ENCODE measurements around the gene ENAH.
"Not testable (repeated sequence)": the region's sequence is repeated elsewhere in the genome, so short reads cannot be mapped to it uniquely, and the experiment has no call there.

ENAH gene

DNA sequence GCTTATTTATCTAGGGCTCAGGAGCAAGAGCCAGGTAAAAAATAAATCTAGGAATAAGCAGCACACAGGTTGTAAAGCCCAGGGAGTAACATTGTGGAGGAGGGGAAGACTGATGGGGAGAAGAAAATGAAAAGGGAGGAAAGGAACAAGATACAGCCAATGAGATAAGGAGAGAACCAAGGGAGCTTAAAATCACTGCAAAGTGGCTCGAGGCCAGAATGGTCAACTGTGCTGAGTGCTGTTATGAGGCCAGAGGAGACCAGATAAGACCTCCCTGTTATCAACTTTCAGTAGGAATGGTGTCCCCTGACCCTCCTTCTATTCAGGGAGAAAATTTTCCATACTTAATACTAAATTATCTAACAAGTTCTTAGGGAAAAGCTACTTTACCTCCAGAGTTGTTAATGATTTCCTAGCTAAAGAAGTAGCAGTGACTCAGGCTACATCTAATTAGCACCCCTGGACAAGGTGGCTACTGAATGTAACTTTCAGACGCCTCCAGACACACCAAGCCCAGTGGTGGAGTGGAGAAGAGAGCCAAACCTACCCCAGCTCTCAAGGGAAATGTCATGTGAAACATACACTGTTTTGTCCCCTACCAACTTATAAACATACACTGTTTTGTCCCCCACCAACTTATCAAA lies 25.5 kb downstream of the ENAH start:
- H3K9ac ChIP-seq (ENCODE audit: insufficient read length), result no peak overlapping the region
- H3K9me3 ChIP-seq (ENCODE audit: low read depth, low read length), result no peaks in the 10 kb centered on the region
- H3K4me3 ChIP-seq, result no peak overlapping the region
- no peak overlapping the region for H3K27ac ChIP-seq
- H3K36me3 ChIP-seq (ENCODE audit: insufficient read depth, low read length), result peaks cover 10% of the 10 kb centered on the region; the same call in 1 of the 2 replicates
- no peak for TF ChIP-seq FOXP2 (optimal IDR thresholded peaks at IDR 0.05; ENCODE audit: control extremely low read depth, extremely low read length, insufficient read depth)
- TF ChIP-seq POLR2AphosphoS5 (IDR thresholded peaks at IDR 0.05; ENCODE audit: borderline replicate concordance, low read depth, low read length), result no peak
- no peak for TF ChIP-seq EZH2 (IDR thresholded peaks at IDR 0.05)
- DNase-seq (ENCODE audit: low read depth, low spot score), result no peak

DNA sequence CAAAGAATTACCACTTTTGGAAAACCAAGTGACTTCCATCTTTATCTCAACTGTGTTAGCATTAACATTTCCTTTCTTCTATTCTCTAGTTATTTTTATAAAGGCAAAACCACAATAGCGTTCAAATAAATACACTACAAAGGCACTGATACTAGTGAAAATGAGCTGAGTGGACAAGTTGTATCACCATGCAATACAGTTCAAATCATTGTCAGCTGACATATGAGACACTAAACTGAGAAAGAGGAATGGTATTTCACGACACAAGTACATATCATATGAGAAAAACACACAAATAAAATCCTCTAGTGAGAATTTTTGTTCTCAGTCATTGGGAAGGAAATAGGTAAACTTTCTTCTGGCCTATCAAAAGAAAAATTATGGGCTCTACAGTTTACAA lies 26.2 kb downstream of the ENAH start:
- H3K4me3 ChIP-seq, result no peak overlapping the region
- TF ChIP-seq FOXP2 (optimal IDR thresholded peaks at IDR 0.05; ENCODE audit: control extremely low read depth, extremely low read length, insufficient read depth), result no peak
- TF ChIP-seq POLR2AphosphoS5 (IDR thresholded peaks at IDR 0.05; ENCODE audit: borderline replicate concordance, low read depth, low read length), result no peak
- no peak for TF ChIP-seq EZH2 (IDR thresholded peaks at IDR 0.05)
- no peak overlapping the region for H3K9ac ChIP-seq (ENCODE audit: insufficient read length)
- DNase-seq (ENCODE audit: low read depth, low spot score), result no peak
- H3K9me3 ChIP-seq (ENCODE audit: low read depth, low read length), result no peaks in the 10 kb centered on the region
- H3K36me3 ChIP-seq (ENCODE audit: insufficient read depth, low read length), result peaks cover 10% of the 10 kb centered on the region; the same call in 1 of the 2 replicates
- no peak overlapping the region; the same call in 1 of the 2 replicates for H3K27ac ChIP-seq

DNA sequence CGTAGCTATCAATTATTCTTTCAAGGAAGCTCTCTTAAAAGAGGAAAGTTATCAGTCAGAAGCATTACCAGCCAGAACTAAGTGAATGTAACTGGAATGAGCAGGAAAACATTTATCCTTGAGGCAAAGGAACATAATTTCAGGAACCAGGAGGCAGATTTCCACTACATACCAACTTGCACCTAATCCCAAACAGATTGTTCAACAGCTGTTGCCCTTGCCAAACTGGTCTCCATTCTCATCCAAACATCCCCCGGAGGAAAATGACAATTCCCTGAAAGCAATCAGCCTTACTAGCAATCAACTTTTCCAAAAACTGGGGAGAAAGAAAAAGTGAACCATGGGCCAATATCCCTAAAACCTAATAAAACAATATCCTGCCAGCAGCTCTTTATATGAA lies 35.0 kb downstream of the ENAH start:
- H3K9ac ChIP-seq (ENCODE audit: insufficient read length), result no peak overlapping the region
- no peaks in the 10 kb centered on the region for H3K36me3 ChIP-seq (ENCODE audit: insufficient read depth, low read length)
- H3K27ac ChIP-seq, result no peak overlapping the region
- no peaks in the 10 kb centered on the region for H3K9me3 ChIP-seq (ENCODE audit: low read depth, low read length)
- TF ChIP-seq EZH2 (IDR thresholded peaks at IDR 0.05) (no peak), POLR2AphosphoS5 (IDR thresholded peaks at IDR 0.05; ENCODE audit: borderline replicate concordance, low read depth, low read length) (no peak)
- H3K4me3 ChIP-seq, result no peak overlapping the region
- DNase-seq (ENCODE audit: low read depth, low spot score), result no peak

DNA sequence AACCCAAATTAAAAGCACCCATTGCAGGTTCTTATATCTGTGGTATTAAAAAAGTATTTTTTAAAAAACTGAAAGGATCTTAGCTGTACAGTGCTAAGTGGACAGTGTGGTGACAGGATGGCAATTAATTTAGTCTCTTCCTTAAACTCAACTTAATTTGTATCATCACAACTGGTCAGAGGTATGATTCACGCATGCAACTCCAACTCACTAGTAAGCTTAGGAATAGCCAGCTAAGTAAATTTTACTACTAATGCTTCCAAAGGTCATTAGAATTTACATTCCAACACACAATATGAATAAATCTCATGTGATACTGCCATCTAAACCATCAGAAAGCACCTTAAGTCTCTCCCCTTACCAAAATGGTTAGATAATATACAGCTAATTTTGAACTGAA lies 35.4 kb downstream of the ENAH start:
- DNase-seq (ENCODE audit: low read depth, low spot score), result no peak
- TF ChIP-seq FOXP2 (optimal IDR thresholded peaks at IDR 0.05; ENCODE audit: control extremely low read depth, extremely low read length, insufficient read depth), result no peak
- no peak for TF ChIP-seq POLR2AphosphoS5 (IDR thresholded peaks at IDR 0.05; ENCODE audit: borderline replicate concordance, low read depth, low read length)
- no peak for TF ChIP-seq EZH2 (IDR thresholded peaks at IDR 0.05)
- Histone ChIP-seq H3K9ac (ENCODE audit: insufficient read length) (no peak overlapping the region), H3K9me3 (ENCODE audit: low read depth, low read length) (no peaks in the 10 kb centered on the region), H3K36me3 (ENCODE audit: insufficient read depth, low read length) (no peaks in the 10 kb centered on the region), H3K4me3 (no peak overlapping the region), H3K27ac (no peak overlapping the region)

GRCh38 chr1:225615403-225615790 lies 37.5 kb downstream of the ENAH start:
- H3K36me3 ChIP-seq (ENCODE audit: insufficient read depth, low read length); H3K9me3 ChIP-seq (ENCODE audit: low read depth, low read length); H3K27ac ChIP-seq; H3K9ac ChIP-seq (ENCODE audit: insufficient read length); H3K4me3 ChIP-seq; DNase-seq (ENCODE audit: low read depth, low spot score): not testable (repeated sequence)

DNA sequence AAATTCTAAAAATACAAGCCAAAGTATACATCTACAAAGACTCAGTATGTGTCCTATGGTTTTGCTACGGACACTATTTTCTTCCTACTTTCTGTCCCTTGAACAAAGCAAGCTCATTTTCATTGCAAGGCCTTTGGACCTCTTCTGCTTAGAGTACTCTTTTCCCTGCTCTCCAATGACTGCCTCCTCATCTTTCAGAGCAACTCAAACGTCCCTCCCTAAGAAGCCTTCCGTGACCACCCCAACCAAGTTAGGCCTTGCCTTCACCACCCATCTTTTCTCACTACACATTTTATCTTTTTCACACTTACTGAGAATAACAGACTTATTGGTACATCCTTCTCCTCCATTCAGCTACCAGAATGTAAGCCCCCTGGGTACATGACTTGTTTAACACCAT lies 39.9 kb downstream of the ENAH start:
- Histone ChIP-seq H3K9me3 (ENCODE audit: low read depth, low read length) (no peaks in the 10 kb centered on the region), H3K27ac (peak overlapping the region; percentile 53), H3K36me3 (ENCODE audit: insufficient read depth, low read length) (no peaks in the 10 kb centered on the region), H3K9ac (ENCODE audit: insufficient read length) (no peak overlapping the region), H3K4me3 (no peak overlapping the region)
- no peak for DNase-seq (ENCODE audit: low read depth, low spot score)
- TF ChIP-seq EZH2 (IDR thresholded peaks at IDR 0.05) (no peak), FOXP2 (optimal IDR thresholded peaks at IDR 0.05; ENCODE audit: control extremely low read depth, extremely low read length, insufficient read depth) (no peak), POLR2AphosphoS5 (IDR thresholded peaks at IDR 0.05; ENCODE audit: borderline replicate concordance, low read depth, low read length) (no peak)

DNA sequence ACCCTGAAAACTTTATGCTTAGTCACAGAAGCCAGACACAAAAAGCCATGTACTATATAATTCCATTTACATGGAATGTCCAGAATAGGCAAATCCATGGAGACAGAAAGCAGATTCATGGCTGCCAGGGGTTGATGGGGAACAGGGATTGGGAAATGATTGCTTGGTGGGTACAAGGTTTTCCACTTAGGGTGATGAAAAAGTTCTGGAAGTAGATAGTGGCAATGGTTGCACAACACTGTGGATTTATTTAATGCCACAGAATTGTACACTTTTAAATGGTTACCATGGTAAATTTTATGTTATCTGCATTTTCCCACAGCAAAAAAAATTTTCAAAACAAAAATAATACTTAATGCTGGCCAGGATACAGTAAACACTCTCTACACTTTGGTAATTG lies 40.6 kb downstream of the ENAH start:
- no peaks in the 10 kb centered on the region for H3K9me3 ChIP-seq (ENCODE audit: low read depth, low read length)
- H3K36me3 ChIP-seq (ENCODE audit: insufficient read depth, low read length), result no peaks in the 10 kb centered on the region
- no peak for DNase-seq (ENCODE audit: low read depth, low spot score)
- peak overlapping the region; percentile 53 for H3K27ac ChIP-seq
- H3K9ac ChIP-seq (ENCODE audit: insufficient read length), result no peak overlapping the region
- H3K4me3 ChIP-seq, result no peak overlapping the region
- TF ChIP-seq FOXP2 (optimal IDR thresholded peaks at IDR 0.05; ENCODE audit: control extremely low read depth, extremely low read length, insufficient read depth), result no peak
- TF ChIP-seq POLR2AphosphoS5 (IDR thresholded peaks at IDR 0.05; ENCODE audit: borderline replicate concordance, low read depth, low read length), result no peak
- TF ChIP-seq EZH2 (IDR thresholded peaks at IDR 0.05), result no peak

DNA sequence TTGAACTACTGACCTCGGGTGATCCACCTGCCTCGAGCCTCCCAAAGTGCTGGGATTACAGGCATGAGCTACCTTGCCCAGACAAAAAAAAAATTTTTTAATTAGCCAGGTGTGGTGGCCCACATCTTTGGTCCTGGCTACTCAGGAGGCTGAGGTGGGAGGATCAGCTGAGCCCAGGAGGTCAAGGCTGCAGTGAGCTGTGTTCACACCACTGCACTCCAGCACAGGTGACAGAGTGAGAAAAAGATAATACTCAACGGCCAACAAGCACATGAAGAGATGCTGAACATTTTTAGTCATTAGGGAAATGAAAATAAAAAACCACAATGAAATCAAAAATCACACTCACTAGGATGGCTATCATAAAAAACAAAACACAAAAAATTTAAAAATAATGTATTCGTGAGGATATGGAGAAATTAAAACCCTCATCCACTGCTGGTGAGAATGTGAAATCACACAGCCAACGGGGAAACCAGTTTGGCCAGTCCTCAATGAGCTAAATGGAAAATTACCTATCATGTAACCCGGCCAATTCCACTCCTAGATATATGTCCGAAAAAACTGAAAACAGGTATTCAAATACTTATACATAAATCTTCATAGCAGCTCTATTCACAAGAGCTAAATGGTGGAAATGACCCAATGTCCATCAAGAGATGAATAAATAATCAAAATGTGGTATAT lies 41.2 kb downstream of the ENAH start:
- H3K4me3 ChIP-seq, result no peak overlapping the region
- DNase-seq (ENCODE audit: low read depth, low spot score), result no peak
- no peak overlapping the region for H3K9ac ChIP-seq (ENCODE audit: insufficient read length)
- H3K36me3 ChIP-seq (ENCODE audit: insufficient read depth, low read length), result no peaks in the 10 kb centered on the region
- no peaks in the 10 kb centered on the region for H3K9me3 ChIP-seq (ENCODE audit: low read depth, low read length)
- no peak for TF ChIP-seq POLR2AphosphoS5 (IDR thresholded peaks at IDR 0.05; ENCODE audit: borderline replicate concordance, low read depth, low read length)
- H3K27ac ChIP-seq, result peak overlapping the region; percentile 53; the same call in 1 of the 2 replicates

DNA sequence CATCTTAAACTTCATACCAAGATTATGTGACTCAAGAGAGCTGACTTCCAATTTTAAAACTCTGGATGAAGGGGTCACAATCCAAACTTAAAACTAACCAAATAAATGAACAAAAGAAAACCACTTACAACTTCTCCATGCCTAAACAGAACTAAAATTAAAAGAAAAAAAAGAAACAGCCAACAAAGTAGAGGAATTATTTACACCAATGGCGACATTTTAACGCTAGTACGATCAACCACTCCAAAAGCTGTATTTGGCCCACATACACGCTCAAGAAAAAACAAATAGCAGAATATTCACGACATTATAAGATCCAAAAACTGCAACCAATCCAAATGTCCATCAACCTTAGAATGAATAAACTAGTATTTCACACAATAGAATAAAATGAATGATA lies 42.4 kb downstream of the ENAH start:
- H3K9ac ChIP-seq (ENCODE audit: insufficient read length), result no peak overlapping the region
- no peaks in the 10 kb centered on the region for H3K36me3 ChIP-seq (ENCODE audit: insufficient read depth, low read length)
- peak overlapping the region; percentile 88 for H3K27ac ChIP-seq
- H3K9me3 ChIP-seq (ENCODE audit: low read depth, low read length), result no peaks in the 10 kb centered on the region
- TF ChIP-seq POLR2AphosphoS5 (IDR thresholded peaks at IDR 0.05; ENCODE audit: borderline replicate concordance, low read depth, low read length) (no peak), EZH2 (IDR thresholded peaks at IDR 0.05) (no peak), FOXP2 (optimal IDR thresholded peaks at IDR 0.05; ENCODE audit: control extremely low read depth, extremely low read length, insufficient read depth) (no peak)
- DNase-seq (ENCODE audit: low read depth, low spot score), result no peak
- H3K4me3 ChIP-seq, result peak overlapping the region; percentile 61; the same call in 1 of the 2 replicates

Data from SK-N-MC (cell line).